ENCODE data around the gene FOXD4.
"Not testable (repeated sequence)": the region's sequence is repeated elsewhere in the genome, so short reads cannot be mapped to it uniquely, and the experiment has no call there.

The FOXD4 gene

GRCh38 chr9:117995-118467 is at the start of gene FOXD4:
Gene FOXD4 (minus strand): TSS chr9:118417. CDS start chr9:118119, 298 bp downstream.
- not testable (repeated sequence) for H3K9ac ChIP-seq (ENCODE audit: low read depth, low read length); H3K4me1 ChIP-seq (ENCODE audit: insufficient read depth, low read length); H3K36me3 ChIP-seq (ENCODE audit: insufficient read depth, low read length); H3K9me3 ChIP-seq (ENCODE audit: control insufficient read depth, insufficient read depth, low read length)

- not testable (repeated sequence) for H3K36me3 ChIP-seq (ENCODE audit: insufficient read depth, low read length); H3K9me3 ChIP-seq (ENCODE audit: control insufficient read depth, insufficient read depth, low read length); H3K4me1 ChIP-seq (ENCODE audit: insufficient read depth, low read length); H3K9ac ChIP-seq (ENCODE audit: low read depth, low read length)
Measured at GRCh38 chr9:159871-160270, 41.7 kb upstream of the FOXD4 start.

- not testable (repeated sequence) for H3K9me3 ChIP-seq (ENCODE audit: control insufficient read depth, insufficient read depth, low read length); H3K4me1 ChIP-seq (ENCODE audit: insufficient read depth, low read length); H3K36me3 ChIP-seq (ENCODE audit: insufficient read depth, low read length); H3K9ac ChIP-seq (ENCODE audit: low read depth, low read length)
Measured at GRCh38 chr9:151173-151572, 33.0 kb upstream of the FOXD4 start.

- not testable (repeated sequence) for H3K9me3 ChIP-seq (ENCODE audit: control insufficient read depth, insufficient read depth, low read length); H3K9ac ChIP-seq (ENCODE audit: low read depth, low read length); H3K36me3 ChIP-seq (ENCODE audit: insufficient read depth, low read length); H3K4me1 ChIP-seq (ENCODE audit: insufficient read depth, low read length)
Measured at GRCh38 chr9:139880-140279, 21.7 kb upstream of the FOXD4 start.

- not testable (repeated sequence) for H3K4me1 ChIP-seq (ENCODE audit: insufficient read depth, low read length); H3K36me3 ChIP-seq (ENCODE audit: insufficient read depth, low read length); H3K9ac ChIP-seq (ENCODE audit: low read depth, low read length); H3K9me3 ChIP-seq (ENCODE audit: control insufficient read depth, insufficient read depth, low read length)
Measured at GRCh38 chr9:117144-117994, 848 bp downstream of the FOXD4 start.

GRCh38 chr9:116239-117077 is 1.8 kb downstream of the FOXD4 start:
- H3K9ac ChIP-seq (ENCODE audit: low read depth, low read length); H3K4me1 ChIP-seq (ENCODE audit: insufficient read depth, low read length); H3K9me3 ChIP-seq (ENCODE audit: control insufficient read depth, insufficient read depth, low read length); H3K36me3 ChIP-seq (ENCODE audit: insufficient read depth, low read length): not testable (repeated sequence)

- H3K36me3 ChIP-seq (ENCODE audit: insufficient read depth, low read length); H3K4me1 ChIP-seq (ENCODE audit: insufficient read depth, low read length); H3K9me3 ChIP-seq (ENCODE audit: control insufficient read depth, insufficient read depth, low read length): not testable (repeated sequence)
- H3K9ac ChIP-seq (ENCODE audit: low read depth, low read length), result peak overlapping the region; percentile 33; the same call in 1 of the 2 replicates
Measured at GRCh38 chr9:115118-115451, 3.1 kb downstream of the FOXD4 start.

GRCh38 chr9:114267-115117 is 3.7 kb downstream of the FOXD4 start:
- not testable (repeated sequence) for H3K36me3 ChIP-seq (ENCODE audit: insufficient read depth, low read length); H3K4me1 ChIP-seq (ENCODE audit: insufficient read depth, low read length); H3K9me3 ChIP-seq (ENCODE audit: control insufficient read depth, insufficient read depth, low read length)
- H3K9ac ChIP-seq (ENCODE audit: low read depth, low read length), result peak overlapping the region; percentile 47; the same call in 1 of the 2 replicates

GRCh38 chr9:113468-114266 is 4.5 kb downstream of the FOXD4 start:
- H3K9me3 ChIP-seq (ENCODE audit: control insufficient read depth, insufficient read depth, low read length); H3K36me3 ChIP-seq (ENCODE audit: insufficient read depth, low read length); H3K4me1 ChIP-seq (ENCODE audit: insufficient read depth, low read length): not testable (repeated sequence)
- H3K9ac ChIP-seq (ENCODE audit: low read depth, low read length), result peak overlapping the region; percentile 47; the same call in 1 of the 2 replicates

GRCh38 chr9:112589-113467 is 5.4 kb downstream of the FOXD4 start:
- not testable (repeated sequence) for H3K9ac ChIP-seq (ENCODE audit: low read depth, low read length); H3K36me3 ChIP-seq (ENCODE audit: insufficient read depth, low read length); H3K9me3 ChIP-seq (ENCODE audit: control insufficient read depth, insufficient read depth, low read length); H3K4me1 ChIP-seq (ENCODE audit: insufficient read depth, low read length)

GRCh38 chr9:110672-111071 is 7.5 kb downstream of the FOXD4 start:
- H3K36me3 ChIP-seq (ENCODE audit: insufficient read depth, low read length); H3K4me1 ChIP-seq (ENCODE audit: insufficient read depth, low read length); H3K9me3 ChIP-seq (ENCODE audit: control insufficient read depth, insufficient read depth, low read length); H3K9ac ChIP-seq (ENCODE audit: low read depth, low read length): not testable (repeated sequence)

GRCh38 chr9:109540-109939 is 8.7 kb downstream of the FOXD4 start:
- H3K4me1 ChIP-seq (ENCODE audit: insufficient read depth, low read length); H3K36me3 ChIP-seq (ENCODE audit: insufficient read depth, low read length); H3K9ac ChIP-seq (ENCODE audit: low read depth, low read length); H3K9me3 ChIP-seq (ENCODE audit: control insufficient read depth, insufficient read depth, low read length): not testable (repeated sequence)

Data from ES-I3 (cell line).